Measurements from ENCODE around the gene EFCAB5. TPM values are rescaled to one million over a fixed set of nuclear protein-coding genes. Genes with fewer than 3 reads are reported as not detected.

EFCAB5 gene
- total RNA-seq, 1 experiment from 2014 or later: 0.57 TPM

DNA sequence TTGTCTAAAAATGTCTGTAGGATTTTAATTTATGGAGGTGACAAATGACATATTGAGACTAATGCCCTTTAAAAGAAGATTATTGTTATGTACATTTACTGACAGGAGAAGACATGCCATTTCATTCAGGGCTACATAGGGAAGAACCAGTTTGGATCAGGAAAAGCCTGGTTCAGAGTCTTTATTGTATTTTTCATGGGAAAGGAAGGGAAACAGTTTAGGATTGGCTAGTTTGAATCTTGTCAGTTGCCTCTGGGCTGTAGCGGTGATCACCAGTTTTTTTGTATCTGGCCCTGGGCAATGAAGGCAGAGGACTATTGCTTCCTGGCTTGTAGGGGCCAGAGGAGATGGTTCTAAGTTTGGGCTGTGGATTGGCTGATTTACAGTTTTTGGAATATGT is 206.9 kb downstream of the EFCAB5 start:
- DNase-seq (ENCODE audit: extremely low read depth, low read depth): no peak

DNA sequence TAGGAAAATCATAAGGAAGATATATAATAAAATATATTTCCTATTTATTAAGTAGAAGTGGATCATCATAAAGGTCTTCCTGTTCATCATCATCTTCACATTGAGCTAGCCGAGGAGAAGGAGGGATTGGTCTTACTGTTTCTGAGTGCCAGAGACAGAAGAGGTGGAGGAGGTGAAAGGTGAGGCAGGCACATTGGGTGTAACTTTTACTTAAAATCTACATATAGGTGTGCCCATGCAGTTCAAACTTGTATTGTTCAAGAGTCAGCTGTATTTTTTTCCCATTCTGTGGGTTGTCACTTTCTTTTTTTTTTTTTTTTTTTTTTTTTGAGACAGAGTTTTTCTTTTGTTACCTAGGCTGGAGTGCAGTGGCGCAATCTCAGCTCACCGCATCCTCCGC is 210.0 kb downstream of the EFCAB5 start:
- no peak for DNase-seq (ENCODE audit: extremely low read depth, low read depth)

DNA sequence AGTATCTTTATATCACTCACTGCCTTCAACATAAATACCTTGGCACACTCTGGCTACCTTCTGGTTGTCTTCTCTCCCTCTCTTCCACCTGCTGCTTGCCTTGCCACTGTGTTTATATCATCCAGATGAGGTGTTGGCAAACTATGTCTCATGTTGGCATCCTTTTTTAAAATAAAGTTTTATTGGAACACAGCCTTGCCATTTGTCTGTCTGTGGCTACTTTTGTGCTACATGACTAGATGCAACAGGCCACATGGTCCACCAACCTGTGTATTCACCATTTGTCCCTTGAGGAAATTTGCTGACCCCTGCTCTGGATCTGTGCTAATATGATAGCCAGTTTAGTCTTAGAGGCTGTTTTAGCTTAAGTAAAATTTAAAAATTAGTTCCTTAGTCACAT is 212.0 kb downstream of the EFCAB5 start:
- DNase-seq (ENCODE audit: extremely low read depth, low read depth): no peak

DNA sequence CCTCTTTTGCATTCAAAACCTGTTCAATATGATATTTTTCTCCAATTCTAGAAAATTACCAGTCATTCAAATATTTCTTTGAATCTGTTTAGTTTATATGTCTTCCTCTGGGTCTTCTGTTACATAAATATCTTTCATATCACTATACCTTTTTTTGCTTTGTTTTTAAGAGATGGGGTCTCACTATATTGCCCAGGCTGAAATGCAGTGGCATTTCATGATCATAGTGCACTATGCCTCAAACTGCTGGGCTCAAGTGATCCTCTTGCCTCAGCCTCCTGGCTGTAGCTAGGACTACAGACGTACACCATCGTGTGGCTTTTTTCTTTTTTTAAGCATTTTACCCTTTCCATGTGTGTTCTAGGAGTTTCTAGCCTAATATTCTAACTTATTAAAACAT is 214.0 kb downstream of the EFCAB5 start:
- no peak for DNase-seq (ENCODE audit: extremely low read depth, low read depth)

Small RNA genes within 50 kb of the gene (small RNA-seq; reads per million reads assigned to genes)
- gene AC104984.5 (0 reads per million in 2 experiments), gene RNY4P13 (0 reads per million in 2 experiments)

Other genes with a start within 250 kb of the EFCAB5 start
- 7.6 and 8.3 TPM in 2 replicates for gene SSH2, start 11.4 kb upstream of the EFCAB5 start, total RNA-seq (2014; rRNA removed; shearing (Covaris generic))
- gene NSRP1, start 175.2 kb downstream of the EFCAB5 start, total RNA-seq (2014; rRNA removed; shearing (Covaris generic)): 12.0 and 17.9 TPM in 2 replicates

Measured in NCI-H460 (cell line).